Testis (tissue), 3 donors: Measurements from ENCODE around the gene SLC22A1. TPM values are rescaled to one million over a fixed set of nuclear protein-coding genes. Genes with fewer than 3 reads are reported as not detected.

Experiments
- DNase-seq: peaks from one replicate; pipeline ENCODE4 v3.0.0-alpha.2; 2019
- H3K27ac ChIP-seq, 2 donors: fragments of 200-600 bp; sonication (generic); one replicate each; pipeline ENCODE4 v1.5.1; 2019
- H3K27me3 ChIP-seq: fragments of 200-600 bp; sonication (generic); one replicate; pipeline ENCODE4 v1.5.1; 2019
- H3K36me3 ChIP-seq: fragments of 200-600 bp; sonication (generic); one replicate; pipeline ENCODE4 v1.5.1; 2017; ENCODE audit warnings: low read depth; ENCODE audit errors: missing control alignments
- H3K4me1 ChIP-seq: fragments of 200-600 bp; sonication (generic); one replicate; pipeline ENCODE4 v1.5.1; 2019
- H3K4me3 ChIP-seq, 2 donors: fragments of 200-600 bp; sonication (generic); one replicate each; pipeline ENCODE4 v1.5.1; 2017 to 2019
- H3K9me3 ChIP-seq: fragments of 200-600 bp; sonication (generic); one replicate; pipeline ENCODE4 v1.5.1; 2017
- CTCF ChIP-seq, 3 experiments: fragments of 450-650 bp in 2 of 3; fragments of 200-600 bp in 1 of 3; sonication (generic) in 1 of 3; IDR thresholded peaks; one replicate each; pipeline ENCODE4 v1.5.1; 2016 to 2019; ENCODE audit warnings: antibody characterized with exemption in 3 of 3, mild to moderate bottlenecking in 2 of 3, moderate library complexity in 1 of 3
- POLR2A ChIP-seq: fragments of 450-650 bp; IDR thresholded peaks from one replicate; pipeline ENCODE4 v1.6.1; 2017; ENCODE audit warnings: antibody characterized with exemption, mild to moderate bottlenecking, moderate library complexity
- WGBS, 2 donors: methylation state at CpG; one replicate each; pipeline ENCODE4 v1.1.5; 2018; 5-methylcytosine and 5-hydroxymethylcytosine counted together
- intact Hi-C: fragments of 100-400 bp; cut with DNase I; formaldehyde crosslinking; loops from one replicate; pipeline ENCODE4 v1.15.1; 2023; ENCODE audit warnings: low total_unique reads
- polyA plus RNA-seq: library from polyadenylated mRNA; stranded (reverse); fragments of 350-450 nt; fragmentation: Illumina TruSeq; extraction: RNeasy Lipid Tissue Mini Kit (QIAGEN cat#74804); gene quantifications from one replicate; pipeline ENCODE4 v1.2.3, GENCODE V29; 2014; ENCODE audit warnings: low read depth, low replicate concordance; ENCODE audit not compliant: insufficient read depth
- total RNA-seq, 2 donors: library from RNA; depleted of rRNA; stranded (reverse); fragments of >200 nt; gene quantifications; one replicate each; pipeline ENCODE4 v1.2.3, GENCODE V29; 2016

Gene SLC22A1
- total and polyA plus RNA-seq, 3 donors from 2014 or later, result 0.90 to 1.7 (median 1.5) TPM

DNA sequence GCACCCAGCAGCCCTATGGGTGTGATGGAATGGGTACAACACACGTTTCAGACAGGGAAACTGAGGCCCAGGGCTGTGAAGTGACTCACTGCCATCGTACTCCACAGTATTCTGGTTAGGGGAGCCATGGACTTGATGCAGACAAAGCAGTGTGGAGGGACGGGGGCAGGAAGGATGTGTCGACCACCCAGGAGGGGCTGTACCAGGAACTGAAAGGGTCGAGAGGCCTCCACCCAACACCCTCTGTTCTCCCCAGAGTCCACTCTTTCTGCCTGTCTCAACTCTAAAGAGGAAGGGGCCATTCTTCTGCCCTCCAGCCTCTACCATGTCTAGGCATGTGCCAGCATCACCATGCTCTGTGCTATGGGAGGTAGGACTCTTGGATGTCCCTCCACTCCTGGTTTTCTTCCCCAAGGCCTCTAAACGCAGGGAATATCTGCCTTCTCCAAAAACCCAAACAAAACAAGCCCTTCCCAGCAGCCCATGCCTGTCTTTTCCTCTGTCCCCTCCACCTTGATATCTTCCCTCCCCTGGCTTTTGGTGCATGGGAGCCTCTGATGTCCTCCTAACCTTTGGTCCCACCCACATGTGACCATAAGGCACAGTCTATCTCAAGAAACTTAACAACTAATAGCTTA is 7.4 kb downstream of the SLC22A1 start:
- 89 to 92% methylated on average over 6 of the region's 6 CpGs for WGBS, 2 donors
- no peaks in the 10 kb centered on the region for H3K9me3 ChIP-seq
- H3K27ac ChIP-seq, result no peak overlapping the region
- H3K4me1 ChIP-seq, result no peaks in the 10 kb centered on the region
- H3K4me3 ChIP-seq, result no peak overlapping the region
- no peak for DNase-seq
- no peaks in the 10 kb centered on the region for H3K27me3 ChIP-seq
- intact Hi-C loops, result no loop called here
- TF ChIP-seq POLR2A, result no peak
- no peak for TF ChIP-seq CTCF (IDR thresholded peaks at IDR 0.05)
- H3K36me3 ChIP-seq, result no peaks in the 10 kb centered on the region

DNA sequence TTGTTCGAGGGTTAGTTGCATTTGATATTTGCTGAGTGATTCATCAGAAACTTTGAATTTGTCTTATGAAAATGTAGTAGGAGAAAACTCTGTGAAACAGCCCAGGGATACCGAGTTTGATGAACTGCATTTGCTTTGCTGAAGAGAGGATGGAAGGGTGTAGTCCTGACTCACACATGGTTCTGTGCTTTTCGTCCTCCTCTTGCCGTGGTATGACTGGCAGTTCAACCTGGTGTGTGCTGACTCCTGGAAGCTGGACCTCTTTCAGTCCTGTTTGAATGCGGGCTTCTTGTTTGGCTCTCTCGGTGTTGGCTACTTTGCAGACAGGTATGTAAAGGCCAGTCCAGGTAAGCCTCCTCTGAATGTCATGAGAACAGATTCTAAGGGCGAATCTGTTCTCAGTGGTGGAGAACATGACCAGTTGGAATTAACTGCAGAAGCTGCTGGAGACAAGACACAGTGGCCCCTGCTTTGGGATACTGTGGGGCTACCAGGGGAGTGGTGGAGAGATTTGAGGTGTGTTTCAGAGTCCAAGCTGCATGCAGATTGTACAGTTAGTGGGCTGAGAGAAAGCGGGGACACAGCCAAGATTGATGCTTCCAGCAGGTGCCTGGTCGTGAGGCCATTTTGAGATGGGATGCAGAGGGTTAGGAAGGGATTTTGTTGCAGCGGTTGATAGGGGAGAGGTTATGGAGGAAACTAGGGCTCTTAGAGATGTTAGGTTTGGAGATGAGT is 8.4 kb downstream of the SLC22A1 start:
- Histone ChIP-seq H3K27ac (no peak overlapping the region), H3K4me3 (no peak overlapping the region), H3K27me3 (no peaks in the 10 kb centered on the region), H3K36me3 (no peaks in the 10 kb centered on the region), H3K9me3 (no peaks in the 10 kb centered on the region), H3K4me1 (no peaks in the 10 kb centered on the region)
- 93 to 95% methylated on average over 10 of the region's 10 CpGs for WGBS, 2 donors
- TF ChIP-seq POLR2A (no peak), CTCF (IDR thresholded peaks at IDR 0.05) (no peak)
- intact Hi-C loops, result no loop called here
- DNase-seq, result no peak

GRCh38 chr6:160130729-160131484 is 9.3 kb downstream of the SLC22A1 start:
- intact Hi-C loops, result no loop called here
- no peak overlapping the region for H3K27ac ChIP-seq
- no peaks in the 10 kb centered on the region for H3K9me3 ChIP-seq
- H3K36me3 ChIP-seq, result no peaks in the 10 kb centered on the region
- H3K4me1 ChIP-seq, result no peaks in the 10 kb centered on the region
- H3K4me3 ChIP-seq, result no peak overlapping the region
- 92 to 93% methylated on average over 13 of the region's 13 CpGs for WGBS, 2 donors
- no peaks in the 10 kb centered on the region for H3K27me3 ChIP-seq
- TF ChIP-seq CTCF (IDR thresholded peaks at IDR 0.05) (no peak), POLR2A (no peak)
- DNase-seq, result no peak

- Histone ChIP-seq H3K4me3 (no peak overlapping the region), H3K27ac (no peak overlapping the region), H3K9me3 (no peaks in the 10 kb centered on the region), H3K4me1 (no peaks in the 10 kb centered on the region), H3K27me3 (no peaks in the 10 kb centered on the region), H3K36me3 (no peaks in the 10 kb centered on the region)
- no peak for TF ChIP-seq POLR2A
- no peak for TF ChIP-seq CTCF (IDR thresholded peaks at IDR 0.05)
- WGBS, 2 donors, result 88% methylated on average over 19 of the region's 19 CpGs
- intact Hi-C loops, result no loop called here
- no peak for DNase-seq
Measured at GRCh38 chr6:160131636-160132296, 10.2 kb downstream of the SLC22A1 start.
